Anterior cingulate cortex (tissue), 58 donors: ENCODE results near the gene CELF2.

ENCODE experiments used
- DNase-seq, 58 donors: peaks; one replicate each; lab custom pipeline; 2025; lab: John Stamatoyannopoulos, UW

CELF2 gene

DNA sequence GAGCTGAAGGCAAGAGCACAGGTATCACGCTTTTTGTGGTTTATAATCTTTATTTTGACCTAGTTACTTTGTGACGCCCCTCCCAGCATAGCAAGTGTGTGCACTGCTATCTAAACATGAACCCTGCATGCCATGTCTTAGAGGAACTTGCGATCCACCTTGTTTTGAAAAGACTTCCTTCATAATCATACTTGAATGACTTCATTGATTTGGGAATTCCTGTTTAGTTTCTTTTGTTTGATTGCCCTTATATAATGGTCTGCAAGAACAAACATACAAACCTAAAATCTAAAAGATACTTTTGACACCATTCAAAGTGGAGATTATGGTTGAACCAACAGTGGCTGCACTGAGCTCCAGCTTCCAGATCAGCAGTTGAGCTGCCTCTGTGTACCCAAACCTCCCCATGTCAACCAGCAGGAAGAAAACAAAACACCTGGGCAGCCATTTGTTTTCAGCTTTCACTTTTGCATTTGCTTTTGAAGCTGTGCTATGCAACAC lies 132.6 kb downstream of the CELF2 start:
- DNase-seq = no peak

- no peak for DNase-seq
Measured at GRCh38 chr10:11150879-11151415, 133.3 kb downstream of the CELF2 start.

- DNase-seq = no peak
Measured at GRCh38 chr10:11152801-11153200, 135.1 kb downstream of the CELF2 start.

DNA sequence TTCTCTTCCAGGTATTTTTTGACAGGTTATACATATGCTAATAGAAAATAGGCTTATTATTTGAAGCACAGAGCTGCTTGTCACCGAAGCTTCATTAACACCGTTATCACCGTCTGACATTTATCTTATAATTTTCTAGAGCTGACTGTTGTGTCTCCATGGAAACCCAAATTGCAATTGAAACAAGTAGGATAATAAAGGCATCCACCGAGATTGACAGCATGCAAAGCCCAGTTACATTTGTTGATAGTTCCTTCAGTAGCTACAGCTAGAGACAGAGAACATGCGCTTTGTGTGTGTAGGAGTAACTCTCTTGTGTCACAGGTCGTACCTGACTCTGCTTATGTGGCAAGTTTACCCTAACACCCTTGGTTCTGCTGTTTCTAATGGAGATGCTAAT lies 135.6 kb downstream of the CELF2 start:
- DNase-seq = no peak

DNA sequence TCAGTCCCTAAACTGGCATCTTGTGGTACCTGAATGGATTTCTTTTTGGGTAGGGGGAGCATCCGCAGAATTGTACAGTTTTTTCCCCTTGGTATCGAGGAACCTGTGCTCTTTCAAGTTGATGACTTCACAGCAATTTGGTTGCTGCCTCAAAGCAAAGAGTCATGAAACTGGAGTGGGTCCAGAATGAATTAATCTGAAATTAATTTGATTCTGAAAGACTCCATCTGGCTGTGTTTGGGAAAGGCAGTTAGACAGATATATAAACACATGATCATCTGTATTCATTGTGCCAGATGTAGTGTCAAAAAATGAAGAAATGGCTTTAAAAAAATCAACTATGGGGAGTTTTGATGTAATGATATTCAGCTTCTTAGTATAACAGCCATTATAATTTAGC lies 136.1 kb downstream of the CELF2 start:
- DNase-seq = no peak

GRCh38 chr10:11154333-11154732 lies 136.7 kb downstream of the CELF2 start:
- DNase-seq = no peak

DNA sequence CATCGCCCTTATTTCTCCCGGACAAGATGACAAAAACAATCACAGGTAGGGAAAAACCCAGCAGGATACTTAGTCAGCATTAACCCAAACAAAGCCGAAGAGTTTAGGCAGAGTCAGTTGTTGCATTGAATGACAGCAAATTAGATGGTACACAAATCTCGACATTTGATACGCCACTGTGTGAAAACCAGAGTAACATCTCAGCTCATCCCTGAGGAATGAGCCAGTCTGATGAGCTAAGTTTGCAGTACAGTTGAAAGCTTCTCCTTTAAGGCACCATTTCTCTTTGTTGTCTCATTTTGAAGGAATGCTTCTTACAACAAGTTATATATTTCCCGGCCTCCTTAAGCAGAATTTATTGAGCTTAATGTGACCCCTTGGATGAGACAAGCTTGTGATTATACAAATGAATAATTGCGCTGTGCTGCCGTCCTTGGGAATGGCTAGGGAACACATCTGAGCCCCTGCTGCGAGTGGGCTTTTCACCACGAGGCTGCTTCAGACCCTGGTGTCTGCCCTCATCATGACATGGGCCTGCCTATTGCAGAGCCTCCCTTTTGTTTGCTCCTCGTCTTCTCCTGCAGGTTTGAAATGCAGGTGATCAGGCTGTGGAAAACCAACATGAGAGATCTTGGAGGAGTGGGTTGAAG lies 137.3 kb downstream of the CELF2 start:
- no peak for DNase-seq

DNA sequence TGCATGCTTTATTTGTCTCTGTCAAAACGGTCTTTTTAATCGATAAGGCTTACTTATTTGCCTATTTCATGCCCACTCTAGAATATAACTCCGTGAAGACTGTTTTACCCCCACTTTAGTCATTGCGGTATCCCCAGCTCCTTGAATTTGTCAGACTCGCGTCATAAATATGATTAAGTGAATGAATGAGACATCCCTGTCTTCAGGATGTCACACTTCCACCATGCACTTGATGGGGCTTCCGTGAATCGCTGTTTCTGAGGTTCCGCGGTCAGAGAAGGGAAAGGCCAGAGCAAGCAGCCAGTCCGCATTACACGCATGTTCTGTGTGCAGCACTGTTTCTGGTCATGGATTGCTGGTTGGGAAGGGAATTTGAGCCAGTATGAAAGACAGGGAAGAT lies 138.8 kb downstream of the CELF2 start:
- DNase-seq = no peak

DNA sequence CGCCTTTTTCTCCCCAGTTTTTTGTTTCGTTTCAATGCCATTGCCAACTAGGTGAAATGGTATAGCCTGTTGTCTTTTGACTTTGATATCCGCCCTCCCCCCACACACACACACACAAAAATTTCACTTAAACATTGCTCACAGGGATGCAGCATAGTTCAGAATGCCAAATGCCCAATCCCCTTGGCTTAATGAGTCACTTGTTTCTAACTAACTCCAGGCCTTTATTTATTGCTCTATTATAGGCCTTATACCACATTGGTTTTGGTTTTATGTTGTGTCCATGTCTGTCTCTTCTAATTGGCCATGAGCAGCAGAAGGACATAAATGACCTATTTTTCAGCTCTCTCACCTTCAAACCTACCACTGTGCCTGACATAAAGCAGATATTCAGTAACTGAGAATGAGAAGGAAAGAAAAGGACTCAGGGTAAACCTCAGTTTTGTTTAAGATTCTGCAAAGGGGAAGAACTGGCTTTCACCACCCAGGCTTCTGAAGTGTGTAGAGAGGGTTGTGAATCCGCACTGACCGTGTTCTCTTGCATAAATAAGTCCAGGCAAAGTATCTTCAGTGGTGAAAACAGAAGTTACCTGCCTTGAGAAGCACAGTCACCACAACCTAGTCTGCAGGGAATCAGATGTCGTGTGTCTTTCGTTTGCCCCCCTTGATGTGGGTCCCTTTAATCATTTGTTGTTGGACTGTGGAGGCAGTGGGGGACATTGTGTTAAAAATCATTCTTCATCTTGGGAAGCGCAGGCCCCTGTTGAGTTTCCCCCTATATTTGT lies 139.8 kb downstream of the CELF2 start:
- no peak for DNase-seq

DNA sequence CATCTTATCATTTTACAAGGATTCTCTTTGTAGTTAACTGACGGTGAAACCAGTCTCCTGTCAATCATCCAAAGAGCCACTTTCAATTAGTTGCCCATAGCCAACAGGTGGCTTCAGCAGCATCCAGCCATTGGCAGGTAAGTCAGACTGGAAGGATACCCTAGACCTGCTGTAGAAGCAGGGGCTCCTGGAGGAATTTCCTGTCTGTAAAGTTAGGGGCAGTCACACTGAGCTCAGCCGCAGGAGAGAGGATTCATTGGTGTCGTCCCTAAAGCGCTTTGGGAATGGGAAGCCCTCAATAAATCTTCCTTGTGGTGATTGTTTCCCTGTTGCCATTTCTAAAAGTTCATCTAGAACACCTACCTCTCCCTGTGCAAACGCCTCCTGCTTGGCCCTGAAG lies 140.4 kb downstream of the CELF2 start:
- DNase-seq = no peak

DNA sequence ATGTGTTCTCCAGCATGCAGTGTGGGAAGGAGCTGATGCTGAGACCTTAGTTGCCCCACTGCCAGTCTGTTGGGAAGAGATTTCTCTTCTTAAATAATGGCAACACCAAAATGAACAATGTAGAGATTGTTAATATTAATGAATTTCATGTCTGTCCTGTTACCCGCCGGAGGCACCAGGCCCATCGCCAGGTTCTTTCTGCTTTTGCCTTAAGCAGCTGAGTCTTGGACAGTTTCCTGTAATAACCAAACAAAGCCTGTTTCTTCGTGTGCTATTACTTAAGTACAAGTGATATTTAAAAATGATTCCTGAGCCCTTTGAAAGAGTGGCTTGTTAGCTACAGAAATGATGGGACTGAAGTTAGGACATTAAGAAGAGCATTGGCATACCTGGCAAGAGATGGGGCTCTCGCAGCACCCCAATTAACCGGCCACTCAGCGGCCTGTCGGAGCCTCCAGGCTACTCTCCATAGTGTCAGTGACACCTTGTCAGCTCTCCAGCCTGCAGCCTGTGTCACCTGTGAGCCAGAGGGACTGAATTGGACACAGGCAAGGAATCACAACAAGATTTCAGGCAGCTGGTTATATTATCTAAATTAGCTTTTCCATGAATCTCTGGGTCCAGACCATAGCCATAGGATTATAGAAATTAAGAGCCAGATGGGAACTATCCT lies 142.0 kb downstream of the CELF2 start:
- peak in 19 of 58 donors; percentile 4 to 67 (median 28) for DNase-seq

GRCh38 chr10:11161096-11161495 lies 143.4 kb downstream of the CELF2 start:
- DNase-seq = peak in 1 of 58 donors; percentile 46

GRCh38 chr10:11161910-11162309 lies 144.2 kb downstream of the CELF2 start:
- no peak for DNase-seq

- peak in 18 of 58 donors; percentile 17 to 69 (median 38) for DNase-seq
Measured at GRCh38 chr10:11162828-11163599, 145.3 kb downstream of the CELF2 start.

DNA sequence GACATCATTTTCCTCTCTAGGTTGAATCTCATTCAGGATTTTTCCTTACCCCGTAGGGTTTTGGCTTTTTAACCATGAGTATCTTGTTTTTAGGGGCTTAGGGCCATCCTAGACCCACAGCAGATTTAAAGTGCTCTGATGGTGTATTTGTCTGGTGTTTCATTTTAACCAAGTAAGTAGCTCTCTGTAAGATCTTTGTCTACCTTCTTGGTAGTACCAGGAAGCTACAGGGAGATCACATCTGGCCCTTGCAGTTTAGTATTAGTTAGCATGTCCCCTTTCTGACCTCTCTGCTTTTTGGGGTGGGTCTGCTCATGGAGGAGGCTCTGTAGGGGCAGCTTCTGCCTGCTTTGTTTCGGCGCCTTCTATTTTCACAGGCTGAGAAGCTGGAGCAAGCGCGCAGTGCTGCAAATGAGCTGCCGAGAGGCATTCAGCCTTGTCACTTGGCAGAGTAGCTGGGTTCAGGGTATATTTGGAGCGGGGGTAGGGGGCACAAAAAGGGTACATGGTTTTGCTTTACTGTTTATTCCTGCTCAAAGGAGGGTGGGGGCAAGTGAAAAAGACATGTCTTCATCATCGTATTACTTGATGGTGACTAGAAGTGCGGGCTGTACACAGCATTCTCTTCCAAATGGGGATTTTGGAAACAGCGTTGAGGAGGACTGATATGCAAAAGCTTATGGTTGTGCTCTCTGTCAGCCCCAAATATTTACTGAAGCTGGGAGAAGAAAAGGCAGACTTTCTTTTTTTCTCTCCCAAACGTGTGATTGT lies 146.3 kb downstream of the CELF2 start:
- DNase-seq = peak in 33 of 58 donors; percentile 22 to 62 (median 40)

- no peak for DNase-seq
Measured at GRCh38 chr10:11164551-11164802, 146.8 kb downstream of the CELF2 start.

DNA sequence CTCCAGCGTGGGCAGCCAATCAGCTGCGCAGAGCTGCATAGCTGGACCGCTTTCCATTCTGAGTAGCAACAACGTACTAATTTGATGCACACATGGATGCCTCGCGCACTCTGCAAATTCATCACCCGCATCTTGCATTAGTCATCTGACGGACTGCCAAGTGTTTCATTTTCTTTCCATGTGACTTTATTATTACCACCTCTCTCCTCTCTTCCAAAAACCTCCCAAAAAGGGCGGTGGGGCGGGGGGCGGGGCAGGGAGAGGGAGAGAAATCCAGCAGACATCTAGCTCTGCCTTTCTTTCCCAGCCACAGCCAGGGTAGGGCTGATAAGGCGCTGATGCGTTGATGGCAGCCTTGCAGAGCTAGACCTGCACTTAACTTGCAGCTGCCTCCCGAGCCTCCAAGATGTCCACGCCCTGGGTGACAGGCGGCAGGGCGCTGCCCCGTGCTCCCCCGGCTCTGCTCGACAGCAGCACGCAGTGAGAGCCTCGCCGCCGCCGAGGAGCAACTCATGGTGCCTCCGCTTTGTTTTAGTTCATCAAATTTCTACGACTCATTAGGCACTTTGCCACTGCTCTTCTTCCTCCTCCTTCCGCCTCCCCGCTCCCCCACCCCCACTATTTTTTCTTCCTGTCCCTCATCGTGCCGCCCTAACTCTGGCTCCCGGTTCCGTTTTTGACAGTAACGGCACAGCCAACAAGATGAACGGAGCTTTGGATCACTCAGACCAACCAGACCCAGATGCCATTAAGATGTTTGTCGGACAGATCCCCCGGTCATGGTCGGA lies 147.3 kb downstream of the CELF2 start:
- peak in 57 of 58 donors; percentile 25 to 91 (median 77) for DNase-seq

- peak in 27 of 58 donors; percentile 19 to 67 (median 39) for DNase-seq
Measured at GRCh38 chr10:11165591-11166543, 148.2 kb downstream of the CELF2 start.
